Natural killer cell (primary cell): ENCODE measurements around the gene TMEM255B. TPM values are rescaled to one million over a fixed set of nuclear protein-coding genes. Genes with fewer than 3 reads are reported as not detected.

ENCODE experiments used
- ATAC-seq, 3 donors: fragments of 150-1000 bp in 2 of 3; fragments of 200-7000 bp in 1 of 3; cut with Tn5 transposase; 1 replicate in 1 of 3; 2 replicates in 2 of 3; pipeline ENCODE4 v1.10.0; 2021; ENCODE audit warnings: mild to moderate bottlenecking in 2 of 3, moderate library complexity in 2 of 3
- DNase-seq, 2 donors: peaks; one replicate each; pipeline versions ENCODE4 v3.0.0 to v3.0.0-alpha.2; 2013 to 2021; ENCODE audit warnings: mixed read lengths in 1 of 2
- H3K27ac ChIP-seq: one replicate; pipeline ENCODE4 v1.5.1; 2013; ENCODE audit warnings: mild to moderate bottlenecking, low read length
- H3K27me3 ChIP-seq: one replicate; pipeline ENCODE4 v1.6.1; 2013; ENCODE audit warnings: low read length; ENCODE audit not compliant: control insufficient read depth, insufficient read depth
- H3K36me3 ChIP-seq: one replicate; pipeline ENCODE4 v1.6.1; 2013; ENCODE audit warnings: low read length; ENCODE audit not compliant: control insufficient read depth, insufficient read depth
- H3K4me1 ChIP-seq: one replicate; pipeline ENCODE4 v1.6.1; 2013; ENCODE audit warnings: low read length; ENCODE audit not compliant: control insufficient read depth, insufficient read depth
- H3K4me3 ChIP-seq: one replicate; pipeline ENCODE4 v1.5.1; 2013; ENCODE audit warnings: low read length
- H3K9me3 ChIP-seq: one replicate; pipeline ENCODE4 v1.6.1; 2013; ENCODE audit warnings: low read length; ENCODE audit not compliant: control insufficient read depth, insufficient read depth
- H3K27ac Mint-ChIP-seq, 2 donors: one replicate each; pipeline ENCODE4 v1.8.0; 2022; ENCODE audit warnings: mild to moderate bottlenecking in 2 of 2, mixed read lengths in 2 of 2, moderate library complexity in 1 of 2
- H3K27me3 Mint-ChIP-seq, 2 donors: one replicate each; pipeline ENCODE4 v1.8.0; 2022; ENCODE audit warnings: low read depth in 2 of 2, mixed read lengths in 2 of 2
- H3K36me3 Mint-ChIP-seq: one replicate; pipeline ENCODE4 v1.8.0; 2022; ENCODE audit warnings: mixed read lengths
- H3K4me1 Mint-ChIP-seq, 2 donors: one replicate each; pipeline ENCODE4 v1.8.0; 2022; ENCODE audit warnings: mixed read lengths in 2 of 2
- H3K4me3 Mint-ChIP-seq: one replicate; pipeline ENCODE4 v1.8.0; 2022; ENCODE audit warnings: mild to moderate bottlenecking, moderate library complexity, mixed read lengths
- H3K9me3 Mint-ChIP-seq, 2 donors: one replicate each; pipeline ENCODE4 v1.8.0; 2022; ENCODE audit warnings: mixed read lengths in 2 of 2
- WGBS: methylation state at CpG from one replicate; pipeline ENCODE4 v1.1.7; 2013; ENCODE audit warnings: missing lambda C conversion rate; ENCODE audit not compliant: insufficient coverage; 5-methylcytosine and 5-hydroxymethylcytosine counted together
- intact Hi-C: fragments of 100-400 bp; cut with micrococcal nuclease; formaldehyde crosslinking; loops from one replicate; pipeline ENCODE4 v1.14.2; 2022
- total RNA-seq, 4 donors: library from RNA; stranded (reverse); fragments of 120-200 nt in 1 of 4; gene quantifications; one replicate each; pipeline versions ENCODE4 v1.2.3 to v1.2.4, GENCODE V29; 2013 to 2022
- TF ChIP-seq, protein P1 (sequence below): fragments of 200-600 bp; IDR thresholded peaks from one replicate; pipeline ENCODE4 v1.8.0; 2022; ENCODE audit warnings: antibody characterized with exemption

TMEM255B gene
- total RNA-seq, 3 donors from 2014 or later (not counting 1 experiment from before 2014, with no cell fraction given) = 0.38 to 3.0 (median 1.0) TPM

GRCh38 chr13:113800576-113800926 is 41.5 kb downstream of the TMEM255B start:
- DNase-seq (no peak), ATAC-seq (no peak)
- no peak overlapping the region for H3K4me3 Mint-ChIP-seq
- H3K9me3 ChIP-seq = no peaks in the 10 kb centered on the region
- WGBS = 89% methylated on average over 10 of the region's 10 CpGs
- no peaks in the 10 kb centered on the region for H3K27me3 Mint-ChIP-seq
- no peaks in the 10 kb centered on the region for H3K4me1 Mint-ChIP-seq
- H3K27me3 ChIP-seq = no peaks in the 10 kb centered on the region
- TF ChIP-seq, protein P1, sequence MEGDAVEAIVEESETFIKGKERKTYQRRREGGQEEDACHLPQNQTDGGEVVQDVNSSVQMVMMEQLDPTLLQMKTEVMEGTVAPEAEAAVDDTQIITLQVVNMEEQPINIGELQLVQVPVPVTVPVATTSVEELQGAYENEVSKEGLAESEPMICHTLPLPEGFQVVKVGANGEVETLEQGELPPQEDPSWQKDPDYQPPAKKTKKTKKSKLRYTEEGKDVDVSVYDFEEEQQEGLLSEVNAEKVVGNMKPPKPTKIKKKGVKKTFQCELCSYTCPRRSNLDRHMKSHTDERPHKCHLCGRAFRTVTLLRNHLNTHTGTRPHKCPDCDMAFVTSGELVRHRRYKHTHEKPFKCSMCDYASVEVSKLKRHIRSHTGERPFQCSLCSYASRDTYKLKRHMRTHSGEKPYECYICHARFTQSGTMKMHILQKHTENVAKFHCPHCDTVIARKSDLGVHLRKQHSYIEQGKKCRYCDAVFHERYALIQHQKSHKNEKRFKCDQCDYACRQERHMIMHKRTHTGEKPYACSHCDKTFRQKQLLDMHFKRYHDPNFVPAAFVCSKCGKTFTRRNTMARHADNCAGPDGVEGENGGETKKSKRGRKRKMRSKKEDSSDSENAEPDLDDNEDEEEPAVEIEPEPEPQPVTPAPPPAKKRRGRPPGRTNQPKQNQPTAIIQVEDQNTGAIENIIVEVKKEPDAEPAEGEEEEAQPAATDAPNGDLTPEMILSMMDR = no peak
- no peaks in the 10 kb centered on the region for H3K4me1 ChIP-seq
- no peak overlapping the region for H3K4me3 ChIP-seq
- no peaks in the 10 kb centered on the region for H3K9me3 Mint-ChIP-seq
- H3K27ac Mint-ChIP-seq = no peak overlapping the region
- no peak overlapping the region for H3K27ac ChIP-seq
- H3K36me3 Mint-ChIP-seq = no peaks in the 10 kb centered on the region
- no peaks in the 10 kb centered on the region for H3K36me3 ChIP-seq
- intact Hi-C loops = no loop called here

GRCh38 chr13:113801289-113801961 is 42.4 kb downstream of the TMEM255B start:
- Histone ChIP-seq H3K27me3 (no peaks in the 10 kb centered on the region), H3K36me3 (no peaks in the 10 kb centered on the region), H3K4me1 (no peaks in the 10 kb centered on the region), H3K4me3 (no peak overlapping the region), H3K27ac (no peak overlapping the region), H3K9me3 (no peaks in the 10 kb centered on the region)
- H3K36me3 Mint-ChIP-seq = no peaks in the 10 kb centered on the region
- no peaks in the 10 kb centered on the region for H3K4me1 Mint-ChIP-seq
- ATAC-seq (no peak), DNase-seq (no peak)
- TF ChIP-seq, protein P1 = no peak
- intact Hi-C loops = no loop called here
- H3K9me3 Mint-ChIP-seq = no peaks in the 10 kb centered on the region
- no peak overlapping the region for H3K27ac Mint-ChIP-seq
- H3K27me3 Mint-ChIP-seq = no peaks in the 10 kb centered on the region
- no peak overlapping the region for H3K4me3 Mint-ChIP-seq
- WGBS = 89% methylated on average over 33 of the region's 33 CpGs

DNA sequence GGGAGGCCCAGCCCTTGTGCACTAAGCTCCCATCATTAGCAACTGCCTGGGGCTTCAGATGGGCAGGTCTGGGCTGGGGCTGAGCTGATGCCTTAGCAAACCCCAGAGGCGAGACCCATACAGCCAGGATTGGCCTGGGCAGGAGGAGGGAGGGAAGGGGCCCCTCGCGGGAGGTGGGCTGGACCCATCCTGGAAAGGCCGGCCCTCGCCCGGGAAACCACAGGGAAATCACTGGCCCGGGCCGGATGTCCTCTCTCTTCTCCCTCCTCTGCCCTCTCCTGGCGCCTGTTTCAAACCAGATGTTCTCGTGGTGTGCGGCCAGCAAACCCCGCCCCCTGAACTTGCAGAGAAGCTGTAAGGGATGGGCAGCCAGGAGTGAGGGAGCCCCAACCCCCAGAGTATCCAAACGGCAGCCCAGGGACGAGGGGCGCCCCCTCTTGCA is 43.1 kb downstream of the TMEM255B start:
- no peaks in the 10 kb centered on the region for H3K4me1 Mint-ChIP-seq
- TF ChIP-seq, protein P1 = no peak
- no peaks in the 10 kb centered on the region for H3K36me3 Mint-ChIP-seq
- no peaks in the 10 kb centered on the region for H3K9me3 Mint-ChIP-seq
- H3K27me3 ChIP-seq = no peaks in the 10 kb centered on the region
- no peaks in the 10 kb centered on the region for H3K27me3 Mint-ChIP-seq
- H3K27ac ChIP-seq = no peak overlapping the region
- intact Hi-C loops = no loop called here
- H3K4me3 ChIP-seq = no peak overlapping the region
- H3K36me3 ChIP-seq = no peaks in the 10 kb centered on the region
- H3K9me3 ChIP-seq = no peaks in the 10 kb centered on the region
- DNase-seq (no peak), ATAC-seq (no peak)
- no peak overlapping the region for H3K4me3 Mint-ChIP-seq
- no peak overlapping the region for H3K27ac Mint-ChIP-seq
- no peaks in the 10 kb centered on the region for H3K4me1 ChIP-seq
- WGBS = 9% methylated on average over 15 of the region's 15 CpGs

DNA sequence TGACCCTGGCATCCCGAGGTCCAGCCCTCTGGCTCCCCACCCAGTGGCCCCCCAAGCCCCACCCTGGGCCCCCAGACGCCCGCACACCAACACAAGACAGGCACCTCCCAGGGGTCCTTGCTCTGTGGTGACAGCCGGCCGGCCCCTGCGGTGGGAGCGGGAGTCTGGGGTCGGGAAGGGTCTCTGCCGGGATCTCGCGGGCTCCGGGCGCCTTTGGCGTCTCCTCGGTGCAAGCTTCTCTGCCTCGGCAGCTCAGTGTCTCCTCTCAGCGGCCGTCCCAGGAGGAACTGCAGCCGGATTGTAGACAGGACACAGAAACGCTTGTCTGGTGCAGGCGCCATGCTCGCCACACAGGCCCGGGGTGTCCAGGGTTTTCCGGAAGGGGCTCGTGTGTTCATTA is 43.7 kb downstream of the TMEM255B start:
- Mint-ChIP-seq H3K4me3 (no peak overlapping the region), H3K36me3 (no peaks in the 10 kb centered on the region), H3K4me1 (peaks cover 0 to under 1% of the 10 kb centered on the region in 2 donors), H3K27ac (no peak overlapping the region), H3K9me3 (no peaks in the 10 kb centered on the region), H3K27me3 (no peaks in the 10 kb centered on the region)
- WGBS = 63% methylated on average over 25 of the region's 25 CpGs
- Histone ChIP-seq H3K9me3 (no peaks in the 10 kb centered on the region), H3K27me3 (no peaks in the 10 kb centered on the region), H3K36me3 (no peaks in the 10 kb centered on the region), H3K4me1 (no peaks in the 10 kb centered on the region), H3K27ac (no peak overlapping the region), H3K4me3 (no peak overlapping the region)
- TF ChIP-seq, protein P1 = no peak
- intact Hi-C loops = no loop called here
- ATAC-seq = no peak
- no peak for DNase-seq
